PFSK-1 (cell line): ENCODE data around the gene KCNIP4.

Experiments
- FOXP2 ChIP-seq: optimal IDR thresholded peaks from 2 replicates; pipeline ENCODE3; 2011; ENCODE audit warnings: borderline replicate concordance, control low read depth, inconsistent platforms; ENCODE audit not compliant: insufficient read depth; ENCODE audit errors: extremely low read length, extremely low read depth
- POLR2AphosphoS5 ChIP-seq: IDR thresholded peaks from 2 replicates; pipeline ENCODE4 v1.6.1; 2012; ENCODE audit warnings: low read depth, mild to moderate bottlenecking, control low read depth, low read length, moderate library complexity
- REST ChIP-seq, 2 experiments: IDR thresholded peaks; 2 replicates each; pipeline versions ENCODE4 v1.6.1 to v1.8.0; 2011 to 2012; ENCODE audit warnings: low read depth in 2 of 2, low read length in 2 of 2, control low read depth in 1 of 2, inconsistent platforms in 1 of 2, mild to moderate bottlenecking in 1 of 2, moderate library complexity in 1 of 2; ENCODE audit not compliant: insufficient read depth in 1 of 2
- SIN3A ChIP-seq: IDR thresholded peaks from 2 replicates; pipeline ENCODE4 v1.6.1; 2012; ENCODE audit warnings: mild to moderate bottlenecking, low read length, moderate library complexity, borderline replicate concordance; ENCODE audit not compliant: insufficient read depth
- TAF1 ChIP-seq: IDR thresholded peaks from 2 replicates; pipeline ENCODE4 v1.6.1; 2012; ENCODE audit warnings: low read length, control low read depth, borderline replicate concordance; ENCODE audit not compliant: insufficient read depth

GRCh38 chr4:21688596-21689265 lies 259.8 kb downstream of the KCNIP4 start:
- no peak for TF ChIP-seq POLR2AphosphoS5
- no peak for TF ChIP-seq TAF1
- TF ChIP-seq REST (IDR thresholded peaks at IDR 0.05; ENCODE audit: insufficient read depth in 1 of 2, low read depth in 2 of 2, low read length in 2 of 2): no peak
- no peak for TF ChIP-seq SIN3A
- TF ChIP-seq FOXP2: no peak
